OCI-LY7 (cell line): ENCODE results near the gene STPG3.

Source experiments
- EZH2phosphoT487 ChIP-seq: fragments of 200-600 bp; sonication (generic); IDR thresholded peaks from 2 replicates; pipeline ENCODE4 v1.6.1; 2018; ENCODE audit warnings: low read depth, borderline replicate concordance, mild to moderate bottlenecking, mixed run types, antibody characterized with exemption, low read length, moderate library complexity, mixed read lengths
- TF ChIP-seq, protein P1 (sequence below): fragments of 200-600 bp; sonication (generic); conservative IDR thresholded peaks from 2 replicates; pipeline ENCODE4 v1.5.1; 2014; ENCODE audit warnings: mild to moderate bottlenecking, antibody characterized with exemption, low read length, moderate library complexity, mixed read lengths

- TF ChIP-seq, protein P1, sequence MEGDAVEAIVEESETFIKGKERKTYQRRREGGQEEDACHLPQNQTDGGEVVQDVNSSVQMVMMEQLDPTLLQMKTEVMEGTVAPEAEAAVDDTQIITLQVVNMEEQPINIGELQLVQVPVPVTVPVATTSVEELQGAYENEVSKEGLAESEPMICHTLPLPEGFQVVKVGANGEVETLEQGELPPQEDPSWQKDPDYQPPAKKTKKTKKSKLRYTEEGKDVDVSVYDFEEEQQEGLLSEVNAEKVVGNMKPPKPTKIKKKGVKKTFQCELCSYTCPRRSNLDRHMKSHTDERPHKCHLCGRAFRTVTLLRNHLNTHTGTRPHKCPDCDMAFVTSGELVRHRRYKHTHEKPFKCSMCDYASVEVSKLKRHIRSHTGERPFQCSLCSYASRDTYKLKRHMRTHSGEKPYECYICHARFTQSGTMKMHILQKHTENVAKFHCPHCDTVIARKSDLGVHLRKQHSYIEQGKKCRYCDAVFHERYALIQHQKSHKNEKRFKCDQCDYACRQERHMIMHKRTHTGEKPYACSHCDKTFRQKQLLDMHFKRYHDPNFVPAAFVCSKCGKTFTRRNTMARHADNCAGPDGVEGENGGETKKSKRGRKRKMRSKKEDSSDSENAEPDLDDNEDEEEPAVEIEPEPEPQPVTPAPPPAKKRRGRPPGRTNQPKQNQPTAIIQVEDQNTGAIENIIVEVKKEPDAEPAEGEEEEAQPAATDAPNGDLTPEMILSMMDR: no peak
- TF ChIP-seq EZH2phosphoT487: no peak
Observed at GRCh38 chr9:137244486-137245449, 6.3 kb upstream of the STPG3 start.
